T-helper 17 cell (primary cell): ENCODE data around the gene CXorf49. TPM values are rescaled to one million over a fixed set of nuclear protein-coding genes. Genes with fewer than 3 reads are reported as not detected.
A peak's percentile ranks its signal among the peaks of the same experiment; 100 is the strongest.

Experiments used
- ATAC-seq: fragments of 150-1000 bp; cut with Tn5 transposase; 2 replicates; pipeline ENCODE4 v1.10.0; 2021; ENCODE audit warnings: mild to moderate bottlenecking, moderate library complexity
- DNase-seq, 3 donors: peaks; one replicate each; pipeline versions ENCODE4 v3.0.0 to v3.0.0-alpha.2; 2020 to 2021
- H3K9me3 ChIP-seq: one replicate; pipeline ENCODE4 v1.7.0; 2013; ENCODE audit warnings: low read length, mild to moderate bottlenecking; ENCODE audit not compliant: control insufficient read depth, poor library complexity, severe bottlenecking
- H3K27ac Mint-ChIP-seq: one replicate; pipeline ENCODE4 v1.8.0; 2022; ENCODE audit warnings: mild to moderate bottlenecking, moderate library complexity, mixed read lengths
- H3K27me3 Mint-ChIP-seq: one replicate; pipeline ENCODE4 v1.8.0; 2022; ENCODE audit warnings: mixed read lengths
- H3K36me3 Mint-ChIP-seq: one replicate; pipeline ENCODE4 v1.8.0; 2022; ENCODE audit warnings: low read depth, mixed read lengths
- H3K4me1 Mint-ChIP-seq: one replicate; pipeline ENCODE4 v1.8.0; 2022; ENCODE audit warnings: mild to moderate bottlenecking, mixed read lengths
- H3K4me3 Mint-ChIP-seq: one replicate; pipeline ENCODE4 v1.8.0; 2022; ENCODE audit warnings: mild to moderate bottlenecking, moderate library complexity, mixed read lengths
- total RNA-seq, 4 donors: library from RNA in 2 of 4; stranded (reverse) in 2 of 4; gene quantifications; one replicate each; pipeline ENCODE4 v1.2.3 and lab custom pipeline; 2022 to 2026

The CXorf49 gene
- total RNA-seq, 2 donors from 2014 or later: not detected

- DNase-seq (no peak), ATAC-seq (no peak)
- Mint-ChIP-seq H3K36me3 (no peaks in the 10 kb centered on the region), H3K27me3 (no peaks in the 10 kb centered on the region), H3K27ac (peak within 1 kb of the TSS; percentile 34), H3K4me3 (no peak within 1 kb of the TSS), H3K4me1 (peaks cover 20% of the 10 kb centered on the region)
- H3K9me3 ChIP-seq: no peaks in the 10 kb centered on the region
Observed at GRCh38 chrX:71667328-71668247, 50.5 kb downstream of the CXorf49 start, which contains the start of gene LOC101059915. Gene LOC101059915, plus strand, starts transcription at chrX:71667546.

- no peak for ATAC-seq
- H3K9me3 ChIP-seq: no peaks in the 10 kb centered on the region
- Mint-ChIP-seq H3K27me3 (no peaks in the 10 kb centered on the region), H3K4me1 (peaks cover 19% of the 10 kb centered on the region), H3K4me3 (no peak overlapping the region), H3K36me3 (no peaks in the 10 kb centered on the region), H3K27ac (no peak overlapping the region)
- no peak for DNase-seq
Observed at GRCh38 chrX:71666240-71667223, 51.6 kb downstream of the CXorf49 start.

- ATAC-seq (no peak), DNase-seq (no peak)
- Mint-ChIP-seq H3K4me1 (peaks cover 13% of the 10 kb centered on the region), H3K27ac (no peak overlapping the region), H3K27me3 (no peaks in the 10 kb centered on the region), H3K4me3 (no peak overlapping the region), H3K36me3 (no peaks in the 10 kb centered on the region)
- no peaks in the 10 kb centered on the region for H3K9me3 ChIP-seq
Observed at GRCh38 chrX:71665747-71666146, 52.3 kb downstream of the CXorf49 start.

GRCh38 chrX:71664889-71665491 is 53.1 kb downstream of the CXorf49 start:
- ATAC-seq (no peak), DNase-seq (no peak)
- H3K4me1 Mint-ChIP-seq: peaks cover 10% of the 10 kb centered on the region
- no peaks in the 10 kb centered on the region for H3K9me3 ChIP-seq
- no peaks in the 10 kb centered on the region for H3K36me3 Mint-ChIP-seq
- peak overlapping the region; percentile 92 for H3K27ac Mint-ChIP-seq
- no peaks in the 10 kb centered on the region for H3K27me3 Mint-ChIP-seq
- H3K4me3 Mint-ChIP-seq: no peak overlapping the region

Other genes with a start within 250 kb of the CXorf49 start
- 100 to 1,000 TPM; 423 to 453 TPM for gene OGT, start 185.2 kb downstream of the CXorf49 start, total RNA-seq
- gene GCNA, start 139.8 kb downstream of the CXorf49 start, total RNA-seq: 1 to 10 TPM; 1.2 to 1.3 TPM
- gene CXCR3, start 99.8 kb downstream of the CXorf49 start, total RNA-seq: 1 to 10 TPM; 3.1 to 5.8 TPM
- not detected for gene CXorf49B, start 45.1 kb upstream of the CXorf49 start, total RNA-seq
- gene NHSL2, start 192.6 kb upstream of the CXorf49 start, total RNA-seq: 10 to 100 TPM; 10.0 to 20.3 TPM